GM12878 (cell line): Measurements from ENCODE around the gene EGFR. TPM values are rescaled to one million over a fixed set of nuclear protein-coding genes. Genes with fewer than 3 reads are reported as not detected.

Source experiments
- ATAC-seq: fragments of 200-7000 bp; cut with Tn5 transposase; 3 replicates; pipeline ENCODE4 v1.9.1; 2020; ENCODE audit warnings: mild to moderate bottlenecking, moderate library complexity
- BruUV-seq: library from RNA; stranded (reverse); fragments of 400-500 nt; replicated peaks from 2 replicates; lab custom pipeline; 2021; lab: Mats Ljungman, UMichigan
- CTCF ChIA-PET: fragments of 300-600 bp; sonication (Branson Sonifier 250); formaldehyde crosslinking; extraction: SDS; loops from one replicate; lab custom pipeline; 2021; ENCODE audit warnings: inconsistent platforms; lab: Yijun Ruan, JAX
- POLR2A ChIA-PET: fragments of 350-600 bp; formaldehyde crosslinking; extraction: SDS; loops from one replicate; lab custom pipeline; 2021; ENCODE audit warnings: inconsistent platforms; lab: Charles Lee
- RAD21 ChIA-PET: fragments of 300-600 bp; sonication (Branson Sonifier 250); formaldehyde crosslinking; loops from one replicate; lab custom pipeline; 2023; ENCODE audit warnings: antibody characterized with exemption; ENCODE audit not compliant: unreplicated experiment; lab: Charles Lee
- SMC1A ChIA-PET: fragments of 300-600 bp; sonication (Branson Sonifier 250); formaldehyde crosslinking; loops from one replicate; lab custom pipeline; 2023; ENCODE audit not compliant: unreplicated experiment, uncharacterized antibody; lab: Charles Lee
- DNase-seq: peaks from one replicate; pipeline ENCODE4 v3.0.0-alpha.2; 2011; ENCODE audit warnings: low read depth, low spot score
- FAIRE-seq: peaks from 3 replicates; lab custom pipeline; 2011; peaks lifted over from hg19 to GRCh38; lab: Jason Lieb, UNC
- H2AFZ ChIP-seq: 2 replicates; pipeline ENCODE4 v1.6.0; 2011; ENCODE audit warnings: low read depth, low read length, control low read depth; ENCODE audit not compliant: control insufficient read depth
- H3K27ac ChIP-seq: 2 replicates; pipeline ENCODE4 v1.5.1; 2011; ENCODE audit warnings: control low read depth; ENCODE audit not compliant: control insufficient read depth, insufficient read depth
- H3K27me3 ChIP-seq, 2 experiments: replicated peaks in 1 of 2; 2 replicates each; pipeline versions ENCODE4 v1.6.0 to v1.6.1; 2011; ENCODE audit warnings: low read length in 1 of 2; ENCODE audit not compliant: control insufficient read depth in 2 of 2, insufficient read depth in 2 of 2
- H3K36me3 ChIP-seq, 2 experiments: 2 replicates each; pipeline ENCODE4 v1.5.1; 2011; ENCODE audit warnings: low read length in 1 of 2; ENCODE audit not compliant: control insufficient read depth in 2 of 2, insufficient read depth in 2 of 2
- H3K4me1 ChIP-seq: 2 replicates; pipeline ENCODE4 v1.6.1; 2011; ENCODE audit warnings: mild to moderate bottlenecking, low read length, moderate library complexity, mixed read lengths; ENCODE audit not compliant: control insufficient read depth, insufficient read depth
- H3K4me2 ChIP-seq: 2 replicates; pipeline ENCODE4 v1.6.0; 2011; ENCODE audit warnings: control low read depth; ENCODE audit not compliant: control insufficient read depth, insufficient read depth
- H3K4me3 ChIP-seq: fragments of 200-600 bp; sonication (generic); 2 replicates; pipeline ENCODE4 v1.5.1; 2016
- H3K79me2 ChIP-seq: 2 replicates; pipeline ENCODE4 v1.6.0; 2011; ENCODE audit warnings: low read length; ENCODE audit not compliant: control insufficient read depth, insufficient read depth
- H3K9ac ChIP-seq: 2 replicates; pipeline ENCODE4 v1.8.0; 2011; ENCODE audit warnings: low read length, control low read depth, mixed read lengths; ENCODE audit not compliant: control insufficient read depth, insufficient read depth
- H3K9me3 ChIP-seq: replicated peaks from 3 replicates; pipeline ENCODE4 v1.5.1; 2011; ENCODE audit warnings: mild to moderate bottlenecking, low read length; ENCODE audit not compliant: control insufficient read depth, insufficient read depth
- H4K20me1 ChIP-seq: 2 replicates; pipeline ENCODE4 v1.6.0; 2011; ENCODE audit not compliant: control insufficient read depth, insufficient read depth
- PKNOX1 ChIP-seq: fragments of 450-650 bp; IDR thresholded peaks from 2 replicates; pipeline ENCODE4 v1.6.1; 2016; ENCODE audit warnings: mild to moderate bottlenecking
- PML ChIP-seq: IDR thresholded peaks from 2 replicates; pipeline ENCODE4 v1.6.1; 2012; ENCODE audit warnings: low read length, inconsistent platforms
- SKIL ChIP-seq: fragments of 450-650 bp; IDR thresholded peaks from 2 replicates; pipeline ENCODE4 v1.6.1; 2017; ENCODE audit warnings: mild to moderate bottlenecking, low read depth, inconsistent platforms; ENCODE audit not compliant: poor library complexity, severe bottlenecking
- USF1 ChIP-seq: IDR thresholded peaks from 2 replicates; pipeline ENCODE4 v1.6.1; 2011; ENCODE audit warnings: borderline replicate concordance, low read depth, mild to moderate bottlenecking, moderate library complexity, mixed read lengths, low read length; ENCODE audit not compliant: insufficient read depth; ENCODE audit errors: extremely low read length
- ZNF384 ChIP-seq: IDR thresholded peaks from 2 replicates; pipeline ENCODE4 v1.6.1; 2012; ENCODE audit warnings: low read depth, mild to moderate bottlenecking, low read length, improper control_type of control experiment, borderline replicate concordance
- ZZZ3 ChIP-seq: IDR thresholded peaks from 2 replicates; pipeline ENCODE4 v1.6.1; 2011; ENCODE audit warnings: low read depth; ENCODE audit not compliant: control insufficient read depth, insufficient read length
- WGBS: methylation state at CpG from one replicate; pipeline ENCODE4 v1.1.6; 2016; ENCODE audit warnings: low lambda C conversion rate; ENCODE audit not compliant: insufficient replicate concordance, insufficient coverage; ENCODE audit errors: missing lambda C conversion rate; 5-methylcytosine and 5-hydroxymethylcytosine counted together
- in situ Hi-C: fragments of 300-500 bp; cut with MboI; formaldehyde crosslinking; loops from 9 replicates; pipeline ENCODE4 v1.14.3; 2018; ENCODE audit warnings: mixed read lengths
- intact Hi-C: fragments of 100-400 bp; cut with micrococcal nuclease; formaldehyde crosslinking; loops from one replicate; pipeline ENCODE4 v1.14.2; 2022; ENCODE audit not compliant: unreplicated experiment
- polyA plus RNA-seq, 11 experiments: library from polyadenylated mRNA; depleted of rRNA in 4 of 11; unstranded in 6 of 11; stranded (reverse) in 5 of 11; fragments of >200 nt; fragmentation: Nextera tagmentation in 4 of 11; fragmentation: Illumina TruSeq in 1 of 11; extraction: Ambion mirVana in 4 of 11; extraction: Trizol in 1 of 11; gene quantifications; 1 replicate in 1 of 11; 2 replicates in 10 of 11; pipeline versions ENCODE4 v1.2.1 to v1.2.3, GENCODE V29; 2011 to 2016; ENCODE audit warnings: inconsistent platforms in 2 of 11, missing spikeins in 2 of 11, low read depth in 1 of 11
- total RNA-seq, 4 experiments: library from RNA; depleted of rRNA in 3 of 4; stranded (reverse); fragments of >200 nt in 3 of 4; fragmentation: Illumina TruSeq in 1 of 4; extraction: Trizol in 1 of 4; gene quantifications; 2 replicates each; pipeline versions ENCODE4 v1.2.1 to v1.2.3, GENCODE V29; 2013 to 2021
- TF ChIP-seq, protein P1 (sequence below): fragments of 450-650 bp; IDR thresholded peaks from 2 replicates; pipeline ENCODE4 v1.6.1; 2017; ENCODE audit warnings: low read depth, mild to moderate bottlenecking, moderate library complexity

The EGFR gene
- total and polyA plus RNA-seq, 10 of the 15 experiments (the other 5 are each of a cell fraction or from before 2014, with no cell fraction given) = 0.01 to 0.31 TPM; not detected in 8

DNA sequence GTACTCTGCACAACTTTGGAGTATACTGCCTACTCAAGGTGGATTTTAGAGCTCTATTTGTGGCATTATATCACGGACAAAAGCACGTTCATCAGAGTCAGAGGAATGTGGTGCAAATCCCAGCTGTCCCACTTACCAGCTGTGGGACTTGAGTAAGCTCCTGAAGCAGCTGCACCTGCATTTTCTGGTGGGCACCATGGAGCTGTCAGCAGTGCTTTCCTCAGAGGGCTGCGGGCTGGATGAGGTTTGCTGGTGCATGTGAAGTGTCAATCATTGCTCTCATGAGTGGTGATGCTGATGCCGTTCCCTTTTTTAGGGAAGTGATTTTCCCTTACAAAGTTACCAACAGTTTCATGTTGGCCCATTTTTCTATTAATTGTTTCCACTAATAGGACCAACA is 53.4 kb downstream of the EGFR start:
- ATAC-seq = no peak
- TF ChIP-seq ZNF384 (no peak), PKNOX1 (peak; percentile 56; the same call in 1 of the 2 replicates)
- H3K9ac ChIP-seq = no peak overlapping the region
- 81% methylated on average over 4 of the region's 4 CpGs for WGBS
- RAD21 ChIA-PET = interaction anchor here (0.8 to 5.1 kb wide), 7 partner anchors 10 to 237 kb away, joined by 3 to 84 read pairs (median 4); no protein-coding TSS in a partner anchor
- FAIRE-seq = no peak
- in situ Hi-C loops (no loop called here), intact Hi-C loops (loop anchor here (2.0 to 10.0 kb wide), 3 partner anchors 15 to 493 kb away; no protein-coding TSS in a partner anchor)
- no peak overlapping the region for H3K4me2 ChIP-seq
- no peak overlapping the region for H3K4me3 ChIP-seq
- H3K9me3 ChIP-seq = no peaks in the 10 kb centered on the region
- H4K20me1 ChIP-seq = no peaks in the 10 kb centered on the region
- SMC1A ChIA-PET = interaction anchor here (0.9 to 7.8 kb wide), 8 partner anchors 7 to 237 kb away, joined by 3 to 99 read pairs (median 6); no protein-coding TSS in a partner anchor
- POLR2A ChIA-PET = interaction anchor here (1.1 to 1.6 kb wide), 2 partner anchors 14 to 64 kb away, joined by 4 to 19 read pairs; no protein-coding TSS in a partner anchor
- H3K27me3 ChIP-seq = no peaks in the 10 kb centered on the region
- no peak for DNase-seq
- no peaks in the 10 kb centered on the region for H3K36me3 ChIP-seq
- CTCF ChIA-PET = interaction anchor here (1.2 to 1.6 kb wide), 3 partner anchors 71 to 183 kb away, joined by 3 to 5 read pairs (median 5); no protein-coding TSS in a partner anchor
- no peak overlapping the region for H3K27ac ChIP-seq
- no TSS peak for BruUV-seq
- peaks cover 24% of the 10 kb centered on the region for H3K4me1 ChIP-seq
- no peak overlapping the region for H2AFZ ChIP-seq
- no peaks in the 10 kb centered on the region for H3K79me2 ChIP-seq

DNA sequence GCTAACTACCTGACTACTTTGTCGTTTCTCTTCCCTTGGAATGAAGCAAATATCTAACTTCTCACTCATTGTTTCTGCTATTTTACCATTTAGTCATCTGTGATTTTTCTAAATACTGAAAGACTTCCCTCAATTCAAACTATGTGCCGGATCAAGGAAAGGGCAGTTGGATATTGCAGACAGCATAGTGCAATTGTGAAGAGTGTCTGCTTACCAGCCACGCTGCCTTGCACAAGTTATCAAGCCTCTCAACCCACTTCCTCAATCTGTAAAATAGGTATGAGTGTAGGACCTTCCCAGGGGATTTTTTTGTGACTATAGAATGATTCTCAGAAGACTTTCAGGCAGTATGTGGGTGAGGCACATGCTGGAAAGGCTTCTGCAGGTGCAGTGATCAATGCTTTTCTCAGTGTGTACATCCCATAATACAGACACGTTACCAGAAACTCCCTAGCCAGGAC is 54.3 kb downstream of the EGFR start:
- Histone ChIP-seq H4K20me1 (no peaks in the 10 kb centered on the region), H3K27me3 (no peaks in the 10 kb centered on the region), H3K9ac (no peak overlapping the region), H3K79me2 (no peaks in the 10 kb centered on the region), H3K4me1 (peaks cover 24% of the 10 kb centered on the region), H2AFZ (no peak overlapping the region), H3K9me3 (no peaks in the 10 kb centered on the region), H3K4me2 (peak overlapping the region; percentile 13; the same call in 1 of the 2 replicates), H3K27ac (peak overlapping the region; percentile 77; the same call in 1 of the 2 replicates), H3K36me3 (no peaks in the 10 kb centered on the region), H3K4me3 (no peak overlapping the region)
- CTCF ChIA-PET = interaction anchor here (0.7 to 1.6 kb wide), 5 partner anchors 8 to 180 kb away, joined by 3 to 5 read pairs (median 3); no protein-coding TSS in a partner anchor
- RAD21 ChIA-PET = interaction anchor here (0.9 to 5.1 kb wide), 9 partner anchors 8 to 236 kb away, joined by 3 to 84 read pairs (median 5); no protein-coding TSS in a partner anchor
- DNase-seq (peak; percentile 90), FAIRE-seq (peak; percentile 79), ATAC-seq (peak; percentile 81)
- no TSS peak for BruUV-seq
- in situ Hi-C loops (no loop called here), intact Hi-C loops (loop anchor here (2.0 to 10.0 kb wide), 3 partner anchors 14 to 492 kb away; no protein-coding TSS in a partner anchor)
- SMC1A ChIA-PET = interaction anchor here (0.6 to 7.8 kb wide), 9 partner anchors 8 to 236 kb away, joined by 3 to 99 read pairs (median 6); no protein-coding TSS in a partner anchor
- POLR2A ChIA-PET = interaction anchor here (0.7 to 1.6 kb wide), 2 partner anchors 13 to 65 kb away, joined by 3 to 19 read pairs; no protein-coding TSS in a partner anchor
- WGBS = 1% methylated on average over 4 of the region's 4 CpGs
- TF ChIP-seq PML (no peak), ZZZ3 (no peak), USF1 (no peak), SKIL (peak; percentile 69)
- TF ChIP-seq, protein P1, sequence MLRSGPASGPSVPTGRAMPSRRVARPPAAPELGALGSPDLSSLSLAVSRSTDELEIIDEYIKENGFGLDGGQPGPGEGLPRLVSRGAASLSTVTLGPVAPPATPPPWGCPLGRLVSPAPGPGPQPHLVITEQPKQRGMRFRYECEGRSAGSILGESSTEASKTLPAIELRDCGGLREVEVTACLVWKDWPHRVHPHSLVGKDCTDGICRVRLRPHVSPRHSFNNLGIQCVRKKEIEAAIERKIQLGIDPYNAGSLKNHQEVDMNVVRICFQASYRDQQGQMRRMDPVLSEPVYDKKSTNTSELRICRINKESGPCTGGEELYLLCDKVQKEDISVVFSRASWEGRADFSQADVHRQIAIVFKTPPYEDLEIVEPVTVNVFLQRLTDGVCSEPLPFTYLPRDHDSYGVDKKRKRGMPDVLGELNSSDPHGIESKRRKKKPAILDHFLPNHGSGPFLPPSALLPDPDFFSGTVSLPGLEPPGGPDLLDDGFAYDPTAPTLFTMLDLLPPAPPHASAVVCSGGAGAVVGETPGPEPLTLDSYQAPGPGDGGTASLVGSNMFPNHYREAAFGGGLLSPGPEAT = peak; percentile 90; the same call in 1 of the 2 replicates
